Fibroblast of the aortic adventitia (primary cell): ENCODE data around the gene NME7. TPM values are rescaled to one million over a fixed set of nuclear protein-coding genes. Genes with fewer than 3 reads are reported as not detected.
"Not testable (repeated sequence)": the region's sequence is repeated elsewhere in the genome, so short reads cannot be mapped to it uniquely, and the experiment has no call there.

Source experiments
- DNase-seq: peaks from one replicate; pipeline ENCODE4 v3.0.0-alpha.2; 2010; ENCODE audit warnings: low read depth
- H3K4me3 ChIP-seq: 2 replicates; pipeline ENCODE4 v1.5.1; 2011; ENCODE audit warnings: low read depth, mild to moderate bottlenecking, control low read depth, low read length, moderate library complexity
- total RNA-seq: library from RNA; depleted of rRNA; stranded (reverse); fragments of >200 nt; gene quantifications from 2 replicates; pipeline ENCODE4 v1.2.3, GENCODE V29; 2012; ENCODE audit warnings: low replicate concordance
- TF ChIP-seq, protein P1 (sequence below): IDR thresholded peaks from 2 replicates; pipeline ENCODE4 v1.5.1; 2011; ENCODE audit warnings: mild to moderate bottlenecking, low read length, control low read depth, inconsistent platforms; ENCODE audit not compliant: insufficient read depth

NME7 gene
- total RNA-seq, 1 donor: 36.0 TPM

DNA sequence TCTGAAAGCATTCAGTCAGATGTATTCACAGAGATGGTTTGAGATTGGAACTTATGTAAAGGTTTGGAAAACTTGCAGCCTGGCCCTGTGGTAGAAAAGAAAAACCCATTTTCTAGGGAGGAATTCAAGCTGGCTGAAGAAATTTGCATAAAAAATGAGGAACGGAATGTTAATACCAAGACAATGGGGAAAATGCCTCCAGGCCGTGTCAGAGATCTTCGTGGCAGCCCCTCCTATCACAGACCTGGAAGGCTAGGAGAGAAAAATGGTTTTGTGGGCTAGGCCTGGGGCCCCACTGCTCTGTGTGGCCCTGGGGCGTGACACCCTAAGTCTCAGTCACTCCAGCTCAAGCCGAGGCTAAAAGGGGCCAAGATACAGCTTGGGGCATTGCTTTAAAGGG, 26.7 kb downstream of the NME7 start:
- DNase-seq: peak; percentile 18
- no peak overlapping the region for H3K4me3 ChIP-seq
- TF ChIP-seq, protein P1, sequence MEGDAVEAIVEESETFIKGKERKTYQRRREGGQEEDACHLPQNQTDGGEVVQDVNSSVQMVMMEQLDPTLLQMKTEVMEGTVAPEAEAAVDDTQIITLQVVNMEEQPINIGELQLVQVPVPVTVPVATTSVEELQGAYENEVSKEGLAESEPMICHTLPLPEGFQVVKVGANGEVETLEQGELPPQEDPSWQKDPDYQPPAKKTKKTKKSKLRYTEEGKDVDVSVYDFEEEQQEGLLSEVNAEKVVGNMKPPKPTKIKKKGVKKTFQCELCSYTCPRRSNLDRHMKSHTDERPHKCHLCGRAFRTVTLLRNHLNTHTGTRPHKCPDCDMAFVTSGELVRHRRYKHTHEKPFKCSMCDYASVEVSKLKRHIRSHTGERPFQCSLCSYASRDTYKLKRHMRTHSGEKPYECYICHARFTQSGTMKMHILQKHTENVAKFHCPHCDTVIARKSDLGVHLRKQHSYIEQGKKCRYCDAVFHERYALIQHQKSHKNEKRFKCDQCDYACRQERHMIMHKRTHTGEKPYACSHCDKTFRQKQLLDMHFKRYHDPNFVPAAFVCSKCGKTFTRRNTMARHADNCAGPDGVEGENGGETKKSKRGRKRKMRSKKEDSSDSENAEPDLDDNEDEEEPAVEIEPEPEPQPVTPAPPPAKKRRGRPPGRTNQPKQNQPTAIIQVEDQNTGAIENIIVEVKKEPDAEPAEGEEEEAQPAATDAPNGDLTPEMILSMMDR: no peak

DNA sequence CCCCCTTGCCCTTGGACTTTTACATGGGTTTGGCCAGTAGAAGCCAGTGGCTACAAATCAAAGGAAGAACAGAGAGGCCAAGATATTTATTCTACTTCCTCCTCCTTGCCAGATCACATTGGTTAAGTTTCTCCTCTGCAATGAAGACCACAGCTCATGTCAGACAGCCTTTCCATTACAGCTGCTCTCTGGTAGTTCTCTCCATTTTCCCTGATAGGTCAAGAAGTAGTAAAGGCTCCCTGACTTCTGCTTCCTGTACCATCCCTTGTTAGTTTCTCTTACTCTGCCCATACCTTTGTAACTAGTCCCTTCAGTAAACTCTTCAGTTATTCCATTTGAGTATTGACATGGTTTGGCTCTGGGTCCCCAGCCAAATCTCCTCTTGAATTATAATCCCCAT, 27.8 kb downstream of the NME7 start:
- no peak overlapping the region for H3K4me3 ChIP-seq
- TF ChIP-seq, protein P1: no peak
- DNase-seq: no peak

DNA sequence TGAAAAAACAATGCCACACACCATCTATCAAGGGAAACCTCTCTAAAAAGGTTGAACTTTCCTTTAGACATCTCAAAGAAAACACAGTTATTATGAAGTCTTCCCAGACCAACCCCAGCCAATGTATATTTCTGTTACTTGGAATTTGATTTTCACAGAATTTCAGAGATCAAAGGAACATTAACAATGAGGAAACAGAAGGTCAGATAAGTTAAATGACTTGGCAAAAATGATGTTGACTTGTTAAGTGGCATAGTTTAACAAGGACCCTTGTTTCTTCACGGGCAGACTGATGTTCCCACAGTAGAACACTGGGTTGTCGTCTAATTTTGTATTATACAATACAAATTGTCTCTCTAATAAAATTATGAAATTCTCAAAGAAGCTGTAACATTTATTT, 29.0 kb downstream of the NME7 start:
- no peak for DNase-seq
- no peak overlapping the region for H3K4me3 ChIP-seq
- TF ChIP-seq, protein P1: no peak

GRCh38 chr1:169336947-169337715, 30.5 kb downstream of the NME7 start:
- H3K4me3 ChIP-seq, DNase-seq: not testable (repeated sequence)

GRCh38 chr1:169334727-169335126, 32.9 kb downstream of the NME7 start:
- not testable (repeated sequence) for DNase-seq, H3K4me3 ChIP-seq

DNA sequence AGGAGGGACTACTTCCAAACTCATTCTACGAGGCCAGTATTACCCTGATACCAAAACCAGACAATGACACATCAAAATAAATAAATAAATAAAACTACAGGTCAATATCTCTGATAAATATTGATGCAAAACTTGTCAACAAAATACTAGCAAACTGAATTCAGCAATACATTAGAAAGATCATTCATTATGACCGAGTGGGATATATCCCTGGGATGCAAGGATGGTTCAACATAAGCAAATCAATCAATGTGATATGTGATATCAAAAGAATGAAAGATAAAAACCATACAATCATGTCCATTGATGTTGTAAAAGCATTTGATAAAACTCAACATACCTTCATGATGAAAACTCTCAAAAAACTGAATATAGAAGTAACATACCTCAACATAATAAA, 36.7 kb downstream of the NME7 start:
- TF ChIP-seq, protein P1: no peak
- H3K4me3 ChIP-seq: no peak overlapping the region
- DNase-seq: no peak

DNA sequence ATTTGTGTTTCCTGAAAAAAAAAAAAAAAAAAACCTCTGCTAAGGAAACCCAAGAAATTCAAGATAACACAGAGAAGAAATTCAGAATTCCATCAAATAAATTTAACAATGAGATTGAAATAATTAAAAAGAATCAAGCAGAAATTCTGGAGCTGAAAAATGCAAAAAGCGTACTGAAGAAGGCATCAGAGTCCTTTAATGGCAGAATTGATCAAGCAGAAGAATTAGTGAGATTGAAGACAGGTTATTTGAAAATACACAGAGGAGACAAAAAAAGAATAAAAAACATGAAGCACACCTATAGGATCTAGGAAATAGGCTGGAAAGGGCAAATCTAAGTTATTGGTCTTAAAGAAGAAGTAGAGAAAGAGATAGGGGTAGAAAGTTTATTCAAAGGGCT, 38.2 kb downstream of the NME7 start:
- TF ChIP-seq, protein P1: no peak
- DNase-seq: no peak
- no peak overlapping the region for H3K4me3 ChIP-seq

DNA sequence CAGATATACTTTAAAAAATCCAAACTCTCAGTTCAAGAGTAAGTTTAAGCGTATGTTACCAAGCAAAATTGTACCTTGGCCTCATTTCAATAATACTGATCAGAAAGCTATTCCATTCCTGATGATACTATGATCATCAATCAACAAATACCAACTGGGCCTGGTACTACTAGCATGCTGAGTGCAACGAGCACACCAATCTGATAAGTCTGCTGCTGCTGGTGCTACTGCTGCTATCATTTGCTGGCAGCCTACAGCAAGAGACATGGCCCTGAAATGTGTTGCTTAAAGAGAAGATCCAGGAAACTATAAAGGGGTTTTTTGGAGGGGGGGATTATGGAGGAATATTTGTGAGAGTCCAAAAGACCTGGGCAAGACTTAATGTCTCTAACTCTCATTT, 39.7 kb downstream of the NME7 start:
- no peak for DNase-seq
- no peak overlapping the region for H3K4me3 ChIP-seq
- TF ChIP-seq, protein P1: no peak
